Measurements from ENCODE around the gene MACIR.

- TF ChIP-seq CTCF (IDR thresholded peaks at IDR 0.05) (no peak), POLR2A (IDR thresholded peaks at IDR 0.05) (no peak)
These were observed 41.5 kb upstream of the MACIR start for GRCh38 chr5:103217101-103217500.
